Hepatocyte (in vitro differentiated cells): ENCODE data around the gene PLAAT5.

Experiments used
- EZH2 ChIP-seq: fragments of 200-600 bp; sonication (generic); IDR thresholded peaks from 2 replicates; pipeline ENCODE4 v1.6.1; 2016; ENCODE audit warnings: antibody characterized with exemption, mild to moderate bottlenecking, borderline replicate concordance
- TF ChIP-seq, protein P1 (sequence below): fragments of 200-600 bp; sonication (generic); IDR thresholded peaks from 2 replicates; pipeline ENCODE4 v1.5.1; 2016; ENCODE audit warnings: antibody characterized with exemption, mild to moderate bottlenecking; ENCODE audit not compliant: poor library complexity

DNA sequence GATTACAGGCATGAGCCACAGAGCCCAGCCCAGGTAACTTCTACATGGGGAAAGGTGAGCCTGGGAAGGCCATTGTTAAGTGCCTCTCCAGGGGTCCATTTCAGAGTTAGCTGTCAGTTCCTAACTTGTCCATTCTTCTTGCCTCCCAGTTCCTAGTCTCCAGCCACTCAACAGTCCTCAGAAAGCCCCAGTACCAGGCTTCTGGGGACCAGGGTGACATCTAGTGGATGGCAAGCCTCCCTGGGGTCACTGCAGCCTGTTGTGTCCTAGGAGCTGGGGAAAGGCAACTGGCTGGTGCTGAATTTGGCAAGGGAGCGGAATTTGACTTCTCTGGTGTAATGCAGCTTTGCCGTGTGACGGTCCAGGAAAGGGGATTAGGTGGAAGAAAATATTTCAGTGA, 17.0 kb upstream of the PLAAT5 start:
- TF ChIP-seq, protein P1, sequence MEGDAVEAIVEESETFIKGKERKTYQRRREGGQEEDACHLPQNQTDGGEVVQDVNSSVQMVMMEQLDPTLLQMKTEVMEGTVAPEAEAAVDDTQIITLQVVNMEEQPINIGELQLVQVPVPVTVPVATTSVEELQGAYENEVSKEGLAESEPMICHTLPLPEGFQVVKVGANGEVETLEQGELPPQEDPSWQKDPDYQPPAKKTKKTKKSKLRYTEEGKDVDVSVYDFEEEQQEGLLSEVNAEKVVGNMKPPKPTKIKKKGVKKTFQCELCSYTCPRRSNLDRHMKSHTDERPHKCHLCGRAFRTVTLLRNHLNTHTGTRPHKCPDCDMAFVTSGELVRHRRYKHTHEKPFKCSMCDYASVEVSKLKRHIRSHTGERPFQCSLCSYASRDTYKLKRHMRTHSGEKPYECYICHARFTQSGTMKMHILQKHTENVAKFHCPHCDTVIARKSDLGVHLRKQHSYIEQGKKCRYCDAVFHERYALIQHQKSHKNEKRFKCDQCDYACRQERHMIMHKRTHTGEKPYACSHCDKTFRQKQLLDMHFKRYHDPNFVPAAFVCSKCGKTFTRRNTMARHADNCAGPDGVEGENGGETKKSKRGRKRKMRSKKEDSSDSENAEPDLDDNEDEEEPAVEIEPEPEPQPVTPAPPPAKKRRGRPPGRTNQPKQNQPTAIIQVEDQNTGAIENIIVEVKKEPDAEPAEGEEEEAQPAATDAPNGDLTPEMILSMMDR, result peak; percentile 33
- TF ChIP-seq EZH2, result no peak
